Ovary (tissue), 3 donors: Measurements from ENCODE around the gene CGB7.
"Not testable (repeated sequence)": the region's sequence is repeated elsewhere in the genome, so short reads cannot be mapped to it uniquely, and the experiment has no call there.

ENCODE experiments used
- EP300 ChIP-seq: sonication (generic); formaldehyde crosslinking; IDR thresholded peaks from one replicate; pipeline ENCODE4 v1.6.1; 2017; ENCODE audit warnings: antibody characterized with exemption
- POLR2A ChIP-seq: fragments of 450-650 bp; IDR thresholded peaks from one replicate; pipeline ENCODE4 v1.6.1; 2017; ENCODE audit warnings: antibody characterized with exemption, mild to moderate bottlenecking, moderate library complexity
- TF ChIP-seq, protein P1 (sequence below), 3 donors: fragments of 450-650 bp in 2 of 3; fragments of 200-600 bp in 1 of 3; IDR thresholded peaks; one replicate each; pipeline versions ENCODE4 v1.5.1 to v1.8.0; 2016 to 2022; ENCODE audit warnings: antibody characterized with exemption in 3 of 3, mild to moderate bottlenecking in 1 of 3
- donor health status: DM: no; HTN: no; CAD: no.

DNA sequence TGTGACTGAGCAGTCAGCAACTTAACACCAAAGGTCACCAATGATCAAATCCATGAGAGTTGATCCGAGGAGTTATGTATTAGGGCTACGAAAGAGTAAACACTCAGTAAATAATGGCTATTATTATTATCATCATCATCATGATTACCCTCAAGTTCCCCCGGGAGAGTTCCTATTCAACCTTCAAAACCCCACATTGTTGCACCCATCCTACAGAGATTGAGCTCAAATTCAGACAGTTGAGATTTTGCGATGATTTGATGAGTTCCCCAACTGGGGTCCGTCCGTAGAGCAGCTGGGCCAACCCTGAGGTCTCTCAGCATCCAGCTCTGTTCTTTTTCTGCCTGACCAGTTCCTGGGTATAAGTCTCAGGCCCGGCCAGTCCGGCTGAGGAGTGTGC lies 19.4 kb downstream of the CGB7 start:
- not testable (repeated sequence) for TF ChIP-seq EP300, POLR2A
- TF ChIP-seq, protein P1, sequence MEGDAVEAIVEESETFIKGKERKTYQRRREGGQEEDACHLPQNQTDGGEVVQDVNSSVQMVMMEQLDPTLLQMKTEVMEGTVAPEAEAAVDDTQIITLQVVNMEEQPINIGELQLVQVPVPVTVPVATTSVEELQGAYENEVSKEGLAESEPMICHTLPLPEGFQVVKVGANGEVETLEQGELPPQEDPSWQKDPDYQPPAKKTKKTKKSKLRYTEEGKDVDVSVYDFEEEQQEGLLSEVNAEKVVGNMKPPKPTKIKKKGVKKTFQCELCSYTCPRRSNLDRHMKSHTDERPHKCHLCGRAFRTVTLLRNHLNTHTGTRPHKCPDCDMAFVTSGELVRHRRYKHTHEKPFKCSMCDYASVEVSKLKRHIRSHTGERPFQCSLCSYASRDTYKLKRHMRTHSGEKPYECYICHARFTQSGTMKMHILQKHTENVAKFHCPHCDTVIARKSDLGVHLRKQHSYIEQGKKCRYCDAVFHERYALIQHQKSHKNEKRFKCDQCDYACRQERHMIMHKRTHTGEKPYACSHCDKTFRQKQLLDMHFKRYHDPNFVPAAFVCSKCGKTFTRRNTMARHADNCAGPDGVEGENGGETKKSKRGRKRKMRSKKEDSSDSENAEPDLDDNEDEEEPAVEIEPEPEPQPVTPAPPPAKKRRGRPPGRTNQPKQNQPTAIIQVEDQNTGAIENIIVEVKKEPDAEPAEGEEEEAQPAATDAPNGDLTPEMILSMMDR (IDR thresholded peaks at IDR 0.05), result not testable (repeated sequence)
